ENCODE results near the gene SPDL1. TPM values are rescaled to one million over a fixed set of nuclear protein-coding genes. Genes with fewer than 3 reads are reported as not detected.

SPDL1 gene
- total RNA-seq, 1 experiment from 2014 or later, result 29.9 TPM

GRCh38 chr5:169538944-169539343 lies 44.6 kb upstream of the SPDL1 start:
- Histone ChIP-seq H2AFZ (ENCODE audit: low read length) (no peak overlapping the region), H3F3A (ENCODE audit: low read length, unreplicated experiment) (no peaks in the 10 kb centered on the region), H3K9me2 (replicated peaks; ENCODE audit: low read length) (no peaks in the 10 kb centered on the region), H3K9me3 (ENCODE audit: low read length) (no peaks in the 10 kb centered on the region), H3K27me3 (ENCODE audit: low read length) (0 out of 2 replicates have a peak, but pooled peaks cover 5% of the 10 kb centered on the region), H3K4me1 (ENCODE audit: insufficient read depth, low read length) (no peaks in the 10 kb centered on the region), H3K27ac (ENCODE audit: low read length) (no peak overlapping the region), H3K4me2 (ENCODE audit: low read length) (no peak overlapping the region), H3K9ac (ENCODE audit: low read length) (no peak overlapping the region), H3K4me3 (ENCODE audit: low read length) (no peak overlapping the region), H3K79me2 (ENCODE audit: low read length) (no peaks in the 10 kb centered on the region), H4K20me1 (ENCODE audit: low read length) (no peaks in the 10 kb centered on the region), H3K36me3 (ENCODE audit: low read depth, low read length) (no peaks in the 10 kb centered on the region)
- TF ChIP-seq EZH2phosphoT487 (IDR thresholded peaks at IDR 0.05; ENCODE audit: borderline replicate concordance, low read length), result no peak
- TF ChIP-seq CTCF (conservative IDR thresholded peaks at IDR 0.05; ENCODE audit: low read depth, low read length), result no peak
- no peak for TF ChIP-seq EZH2 (IDR thresholded peaks at IDR 0.05; ENCODE audit: low read length, unreplicated experiment)
- intact Hi-C loops (cut with micrococcal nuclease), result no loop called here
- DNase-seq, result no peak
- BruUV-seq (replicated peaks), result no TSS peak
- ChIA-PET CTCF (no interaction called here), POLR2A (ENCODE audit: unreplicated experiment) (no interaction called here)
- ATAC-seq, result no peak

- DNase-seq (no peak), ATAC-seq (no peak)
- Histone ChIP-seq H3K4me1 (ENCODE audit: insufficient read depth, low read length) (no peaks in the 10 kb centered on the region), H3K9ac (ENCODE audit: low read length) (no peak overlapping the region), H3K9me2 (replicated peaks; ENCODE audit: low read length) (no peaks in the 10 kb centered on the region), H3K36me3 (ENCODE audit: low read depth, low read length) (no peaks in the 10 kb centered on the region), H3K4me2 (ENCODE audit: low read length) (no peak overlapping the region), H3F3A (ENCODE audit: low read length, unreplicated experiment) (no peaks in the 10 kb centered on the region), H4K20me1 (ENCODE audit: low read length) (no peaks in the 10 kb centered on the region), H3K79me2 (ENCODE audit: low read length) (no peaks in the 10 kb centered on the region), H3K9me3 (ENCODE audit: low read length) (no peaks in the 10 kb centered on the region), H3K27me3 (ENCODE audit: low read length) (no peaks in the 10 kb centered on the region), H2AFZ (ENCODE audit: low read length) (no peak overlapping the region), H3K4me3 (ENCODE audit: low read length) (no peak overlapping the region), H3K27ac (ENCODE audit: low read length) (no peak overlapping the region)
- ChIA-PET CTCF (no interaction called here), POLR2A (ENCODE audit: unreplicated experiment) (no interaction called here)
- intact Hi-C loops (cut with micrococcal nuclease), result no loop called here
- BruUV-seq (replicated peaks), result no TSS peak
- TF ChIP-seq EZH2 (IDR thresholded peaks at IDR 0.05; ENCODE audit: low read length, unreplicated experiment), result no peak
- no peak for TF ChIP-seq EZH2phosphoT487 (IDR thresholded peaks at IDR 0.05; ENCODE audit: borderline replicate concordance, low read length)
- no peak for TF ChIP-seq CTCF (conservative IDR thresholded peaks at IDR 0.05; ENCODE audit: low read depth, low read length)
Observed at GRCh38 chr5:169542811-169543210, 40.8 kb upstream of the SPDL1 start.

- no peak overlapping the region for H3K27ac ChIP-seq (ENCODE audit: low read length)
- H4K20me1 ChIP-seq (ENCODE audit: low read length), result no peaks in the 10 kb centered on the region
- no peak overlapping the region for H3K4me3 ChIP-seq (ENCODE audit: low read length)
- no peaks in the 10 kb centered on the region for H3K4me1 ChIP-seq (ENCODE audit: insufficient read depth, low read length)
- no peaks in the 10 kb centered on the region for H3K36me3 ChIP-seq (ENCODE audit: low read depth, low read length)
- H3K9ac ChIP-seq (ENCODE audit: low read length), result no peak overlapping the region
- BruUV-seq (replicated peaks), result no TSS peak
- H3K4me2 ChIP-seq (ENCODE audit: low read length), result no peak overlapping the region
- intact Hi-C loops (cut with micrococcal nuclease), result no loop called here
- no peak for DNase-seq
- no peaks in the 10 kb centered on the region for H3K9me2 ChIP-seq (replicated peaks; ENCODE audit: low read length)
- H3K79me2 ChIP-seq (ENCODE audit: low read length), result no peaks in the 10 kb centered on the region
- no peaks in the 10 kb centered on the region for H3F3A ChIP-seq (ENCODE audit: low read length, unreplicated experiment)
- no peak for ATAC-seq
- H3K9me3 ChIP-seq (ENCODE audit: low read length), result no peaks in the 10 kb centered on the region
- ChIA-PET CTCF (no interaction called here), POLR2A (ENCODE audit: unreplicated experiment) (no interaction called here)
- peaks cover 3% of the 10 kb centered on the region; the same call in 1 of the 2 replicates for H3K27me3 ChIP-seq (ENCODE audit: low read length)
- TF ChIP-seq CTCF (conservative IDR thresholded peaks at IDR 0.05; ENCODE audit: low read depth, low read length) (no peak), EZH2 (IDR thresholded peaks at IDR 0.05; ENCODE audit: low read length, unreplicated experiment) (no peak), EZH2phosphoT487 (IDR thresholded peaks at IDR 0.05; ENCODE audit: borderline replicate concordance, low read length) (no peak)
- no peak overlapping the region for H2AFZ ChIP-seq (ENCODE audit: low read length)
Observed at GRCh38 chr5:169544264-169544950, 39.2 kb upstream of the SPDL1 start.
